Chondrocyte (in vitro differentiated cells): Measurements from ENCODE around the gene SEMA4D. TPM values are rescaled to one million over a fixed set of nuclear protein-coding genes. Genes with fewer than 3 reads are reported as not detected.

ENCODE experiments used
- DNase-seq: peaks from one replicate; pipeline ENCODE4 v3.0.0; 2021; ENCODE audit warnings: mixed read lengths, low spot score
- H3K27ac Mint-ChIP-seq: one replicate; pipeline ENCODE4 v1.8.0; 2021; ENCODE audit warnings: mild to moderate bottlenecking, moderate library complexity, mixed read lengths; ENCODE audit not compliant: unreplicated experiment
- H3K27me3 Mint-ChIP-seq: 2 replicates; pipeline ENCODE4 v1.8.0; 2021; ENCODE audit warnings: low read depth, mixed read lengths
- H3K36me3 Mint-ChIP-seq: 2 replicates; pipeline ENCODE4 v1.8.0; 2021; ENCODE audit warnings: low read depth, mixed read lengths
- H3K4me1 Mint-ChIP-seq: 2 replicates; pipeline ENCODE4 v1.8.0; 2021; ENCODE audit warnings: low read depth, mild to moderate bottlenecking, mixed read lengths
- H3K4me3 Mint-ChIP-seq: one replicate; pipeline ENCODE4 v1.8.0; 2021; ENCODE audit warnings: mild to moderate bottlenecking, moderate library complexity, mixed read lengths; ENCODE audit not compliant: unreplicated experiment
- H3K9me3 Mint-ChIP-seq: 2 replicates; pipeline ENCODE4 v1.8.0; 2021; ENCODE audit warnings: low read depth, mixed read lengths
- total RNA-seq: library from RNA; stranded (reverse); gene quantifications from 3 replicates; pipeline ENCODE4 v1.2.1, GENCODE V29; 2021
- TF ChIP-seq, protein P1 (sequence below): fragments of 200-600 bp; sonication (generic); IDR thresholded peaks from 2 replicates; pipeline ENCODE4 v1.5.0; 2021; ENCODE audit warnings: antibody characterized with exemption, mild to moderate bottlenecking, moderate library complexity

Gene SEMA4D
- total RNA-seq, 1 donor from 2014 or later, result 3.8 TPM

- Mint-ChIP-seq H3K4me3 (no peak overlapping the region), H3K27me3 (no peaks in the 10 kb centered on the region), H3K27ac (no peak overlapping the region), H3K4me1 (no peaks in the 10 kb centered on the region), H3K36me3 (peaks cover 23% of the 10 kb centered on the region), H3K9me3 (no peaks in the 10 kb centered on the region)
- DNase-seq, result no peak
- TF ChIP-seq, protein P1, sequence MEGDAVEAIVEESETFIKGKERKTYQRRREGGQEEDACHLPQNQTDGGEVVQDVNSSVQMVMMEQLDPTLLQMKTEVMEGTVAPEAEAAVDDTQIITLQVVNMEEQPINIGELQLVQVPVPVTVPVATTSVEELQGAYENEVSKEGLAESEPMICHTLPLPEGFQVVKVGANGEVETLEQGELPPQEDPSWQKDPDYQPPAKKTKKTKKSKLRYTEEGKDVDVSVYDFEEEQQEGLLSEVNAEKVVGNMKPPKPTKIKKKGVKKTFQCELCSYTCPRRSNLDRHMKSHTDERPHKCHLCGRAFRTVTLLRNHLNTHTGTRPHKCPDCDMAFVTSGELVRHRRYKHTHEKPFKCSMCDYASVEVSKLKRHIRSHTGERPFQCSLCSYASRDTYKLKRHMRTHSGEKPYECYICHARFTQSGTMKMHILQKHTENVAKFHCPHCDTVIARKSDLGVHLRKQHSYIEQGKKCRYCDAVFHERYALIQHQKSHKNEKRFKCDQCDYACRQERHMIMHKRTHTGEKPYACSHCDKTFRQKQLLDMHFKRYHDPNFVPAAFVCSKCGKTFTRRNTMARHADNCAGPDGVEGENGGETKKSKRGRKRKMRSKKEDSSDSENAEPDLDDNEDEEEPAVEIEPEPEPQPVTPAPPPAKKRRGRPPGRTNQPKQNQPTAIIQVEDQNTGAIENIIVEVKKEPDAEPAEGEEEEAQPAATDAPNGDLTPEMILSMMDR, result no peak
Observed at GRCh38 chr9:89363921-89364665, 133.8 kb downstream of the SEMA4D start.

DNA sequence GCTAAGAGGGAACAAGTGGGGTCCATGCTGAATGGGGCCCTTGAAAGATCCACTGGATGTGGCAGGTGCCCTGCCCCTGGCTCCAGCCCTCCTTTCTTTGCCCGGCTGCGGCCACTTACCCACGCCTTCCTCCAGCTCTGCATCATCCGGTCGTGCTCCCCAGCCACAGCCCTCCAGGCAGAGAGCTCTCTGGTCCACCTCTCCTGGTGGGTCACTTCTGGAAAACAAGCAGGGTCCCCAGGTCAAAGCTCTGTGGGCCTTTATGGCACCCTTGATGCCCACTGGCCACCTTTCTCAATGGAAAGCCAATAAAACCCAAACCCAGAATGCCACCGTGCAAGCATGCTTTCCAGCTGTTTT lies 134.6 kb downstream of the SEMA4D start:
- H3K27me3 Mint-ChIP-seq, result no peaks in the 10 kb centered on the region
- no peak overlapping the region for H3K27ac Mint-ChIP-seq
- TF ChIP-seq, protein P1, result no peak
- H3K4me3 Mint-ChIP-seq, result no peak overlapping the region
- no peak for DNase-seq
- H3K4me1 Mint-ChIP-seq, result no peaks in the 10 kb centered on the region
- no peaks in the 10 kb centered on the region for H3K9me3 Mint-ChIP-seq
- H3K36me3 Mint-ChIP-seq, result peaks cover 28% of the 10 kb centered on the region

GRCh38 chr9:89362647-89363310 lies 135.1 kb downstream of the SEMA4D start:
- TF ChIP-seq, protein P1, result no peak
- no peak overlapping the region for H3K27ac Mint-ChIP-seq
- no peak overlapping the region for H3K4me3 Mint-ChIP-seq
- DNase-seq, result no peak
- peaks cover 30% of the 10 kb centered on the region for H3K36me3 Mint-ChIP-seq
- no peaks in the 10 kb centered on the region for H3K27me3 Mint-ChIP-seq
- no peaks in the 10 kb centered on the region for H3K4me1 Mint-ChIP-seq
- no peaks in the 10 kb centered on the region for H3K9me3 Mint-ChIP-seq

DNA sequence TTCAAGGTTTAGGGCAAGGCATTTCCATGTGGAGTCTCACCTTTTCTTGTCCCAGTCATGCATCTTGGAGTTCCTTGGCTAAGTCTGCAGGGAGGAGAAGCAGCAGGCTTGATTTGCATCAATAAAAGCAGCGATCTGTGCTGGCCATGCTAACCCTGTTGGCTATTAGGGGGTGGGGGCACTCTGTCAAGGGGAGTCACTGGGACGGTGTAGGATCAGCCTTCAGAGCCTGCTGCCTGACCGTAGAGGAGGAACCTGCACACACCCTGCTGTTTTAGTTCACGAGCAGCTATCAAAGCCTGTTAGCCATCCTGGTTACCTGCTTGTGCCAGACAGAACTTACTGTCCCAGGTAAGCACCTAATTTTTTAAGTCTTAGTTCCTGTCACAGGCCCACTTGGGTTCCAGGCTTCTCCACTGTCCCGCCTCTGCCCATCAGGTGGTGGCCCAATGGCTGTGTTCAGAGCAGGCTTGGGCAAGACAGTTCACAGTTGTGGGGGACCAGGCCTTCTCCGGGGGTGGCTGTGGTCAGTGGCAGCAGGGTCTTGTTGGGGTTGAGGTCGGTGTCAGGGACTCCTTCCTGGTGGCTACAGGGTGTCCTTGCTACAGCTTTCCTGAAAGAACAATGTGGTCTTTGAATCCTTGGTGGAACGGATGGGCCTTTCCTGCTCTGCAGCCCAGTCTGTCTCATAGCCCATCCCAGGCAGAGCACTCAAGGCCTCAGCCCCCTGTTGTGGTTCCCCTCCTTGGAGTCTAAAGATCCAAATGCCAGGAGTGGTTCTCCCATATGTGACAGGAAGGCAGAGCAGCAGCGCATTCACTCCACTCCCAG lies 135.9 kb downstream of the SEMA4D start:
- TF ChIP-seq, protein P1, result no peak
- no peak overlapping the region for H3K27ac Mint-ChIP-seq
- no peak for DNase-seq
- H3K9me3 Mint-ChIP-seq, result no peaks in the 10 kb centered on the region
- peaks cover 30% of the 10 kb centered on the region for H3K36me3 Mint-ChIP-seq
- no peaks in the 10 kb centered on the region for H3K4me1 Mint-ChIP-seq
- no peak overlapping the region for H3K4me3 Mint-ChIP-seq
- no peaks in the 10 kb centered on the region for H3K27me3 Mint-ChIP-seq

DNA sequence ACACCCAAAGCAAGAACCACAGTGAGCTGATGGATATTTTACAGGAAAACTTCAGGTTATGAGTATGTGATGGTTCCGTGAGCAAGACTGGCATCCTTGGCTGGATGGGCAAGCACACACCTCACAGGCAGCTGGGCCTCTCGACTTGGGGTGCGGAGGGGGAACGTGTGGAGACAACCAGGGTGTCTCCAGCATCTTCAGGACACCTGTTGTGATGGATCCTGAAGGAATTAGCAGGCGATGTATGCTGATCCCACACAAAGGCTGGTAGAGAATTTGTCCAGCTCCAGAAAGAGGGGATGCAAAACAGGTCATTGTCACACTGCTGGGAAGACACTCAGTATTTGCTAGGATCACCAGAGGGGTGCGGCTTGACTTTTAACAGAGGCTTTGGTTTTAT lies 136.9 kb downstream of the SEMA4D start:
- Mint-ChIP-seq H3K9me3 (no peaks in the 10 kb centered on the region), H3K4me1 (no peaks in the 10 kb centered on the region), H3K4me3 (no peak overlapping the region), H3K27me3 (no peaks in the 10 kb centered on the region), H3K36me3 (peaks cover 34% of the 10 kb centered on the region), H3K27ac (no peak overlapping the region)
- DNase-seq, result no peak
- TF ChIP-seq, protein P1, result no peak
